ENCODE data around the gene RNF144A. TPM values are rescaled to one million over a fixed set of nuclear protein-coding genes. Genes with fewer than 3 reads are reported as not detected.
A peak's percentile ranks its signal among the peaks of the same experiment; 100 is the strongest.

The RNF144A gene
- total and polyA plus RNA-seq, 10 donors, result 3.8 to 86.6 (median 50.9) TPM

DNA sequence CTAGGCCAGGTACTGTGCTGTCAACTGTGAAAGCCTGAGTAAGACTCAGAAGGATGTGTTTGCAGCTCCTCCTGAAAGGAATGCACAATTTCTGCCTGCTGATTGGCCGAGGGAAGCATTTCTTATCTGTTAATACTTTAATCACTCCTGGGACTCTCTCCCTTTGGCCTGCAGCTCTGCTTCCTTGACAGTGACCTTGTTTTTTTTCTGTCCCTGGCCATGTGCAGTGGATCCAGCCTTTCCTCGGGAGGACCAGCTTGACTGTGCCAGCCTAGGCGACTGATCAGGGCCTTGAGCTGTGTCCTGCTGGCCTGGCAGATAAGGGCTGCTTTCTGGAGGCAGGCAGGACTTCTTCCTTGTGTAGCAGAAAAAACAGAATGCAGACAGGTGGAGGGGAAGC is 10.0 kb downstream of the RNF144A start:
- Histone ChIP-seq H3K27me3 (replicated peaks in 1 of 7) (no peaks in the 10 kb centered on the region), H3K36me3 (peaks cover 0 to 15% (median 3%) of the 10 kb centered on the region in 6 donors), H3K27ac (peak overlapping the region in 7 of 8 donors; percentile 15 to 94 (median 75)), H3K4me3 (peak overlapping the region in 2 of 8 donors; percentile 16 to 39), H3K9me3 (peaks cover 0 to 5% (median 0%) of the 10 kb centered on the region in 8 donors), H3K4me1 (peaks cover 32 to 100% (median 84%) of the 10 kb centered on the region in 6 donors)
- DNase-seq, result no peak
- TF ChIP-seq, protein P1, sequence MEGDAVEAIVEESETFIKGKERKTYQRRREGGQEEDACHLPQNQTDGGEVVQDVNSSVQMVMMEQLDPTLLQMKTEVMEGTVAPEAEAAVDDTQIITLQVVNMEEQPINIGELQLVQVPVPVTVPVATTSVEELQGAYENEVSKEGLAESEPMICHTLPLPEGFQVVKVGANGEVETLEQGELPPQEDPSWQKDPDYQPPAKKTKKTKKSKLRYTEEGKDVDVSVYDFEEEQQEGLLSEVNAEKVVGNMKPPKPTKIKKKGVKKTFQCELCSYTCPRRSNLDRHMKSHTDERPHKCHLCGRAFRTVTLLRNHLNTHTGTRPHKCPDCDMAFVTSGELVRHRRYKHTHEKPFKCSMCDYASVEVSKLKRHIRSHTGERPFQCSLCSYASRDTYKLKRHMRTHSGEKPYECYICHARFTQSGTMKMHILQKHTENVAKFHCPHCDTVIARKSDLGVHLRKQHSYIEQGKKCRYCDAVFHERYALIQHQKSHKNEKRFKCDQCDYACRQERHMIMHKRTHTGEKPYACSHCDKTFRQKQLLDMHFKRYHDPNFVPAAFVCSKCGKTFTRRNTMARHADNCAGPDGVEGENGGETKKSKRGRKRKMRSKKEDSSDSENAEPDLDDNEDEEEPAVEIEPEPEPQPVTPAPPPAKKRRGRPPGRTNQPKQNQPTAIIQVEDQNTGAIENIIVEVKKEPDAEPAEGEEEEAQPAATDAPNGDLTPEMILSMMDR (IDR thresholded peaks at IDR 0.05 in 8 of 11, conservative IDR thresholded peaks at IDR 0.05 in 3 of 11), result no peak
- TF ChIP-seq POLR2AphosphoS5 (IDR thresholded peaks at IDR 0.05) (peak in 2 of 3 donors; percentile 79 to 86), POLR2A (IDR thresholded peaks at IDR 0.05) (no peak)
- 46 to 67% (median 59%) methylated on average over 3 of the region's 3 CpGs for WGBS, 5 donors
- intact Hi-C loops (cut with DNase I; ENCODE audit: low total_unique reads), result no loop called here

DNA sequence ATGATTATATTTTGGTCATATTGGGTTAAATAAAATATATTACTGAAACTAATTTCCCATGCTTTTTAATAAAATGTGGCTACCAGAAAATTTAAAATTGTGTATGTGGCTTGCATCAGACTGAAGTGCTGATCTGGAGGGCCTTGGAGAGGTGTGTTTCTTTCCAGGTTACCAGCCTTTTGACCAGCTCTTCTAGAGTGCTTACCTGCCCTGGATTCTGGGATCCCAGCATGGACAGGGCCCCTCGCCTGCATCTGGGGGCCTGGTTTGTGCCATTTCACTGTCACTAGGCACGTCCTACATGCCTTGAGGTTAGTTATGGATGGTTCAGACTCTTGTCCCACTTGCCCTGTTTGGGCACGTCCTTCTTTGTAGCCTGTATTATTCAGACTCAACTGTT is 10.5 kb downstream of the RNF144A start:
- intact Hi-C loops (cut with DNase I; ENCODE audit: low total_unique reads), result no loop called here
- TF ChIP-seq, protein P1 (IDR thresholded peaks at IDR 0.05 in 8 of 11, conservative IDR thresholded peaks at IDR 0.05 in 3 of 11), result no peak
- TF ChIP-seq POLR2A (IDR thresholded peaks at IDR 0.05), result no peak
- no peak for TF ChIP-seq POLR2AphosphoS5 (IDR thresholded peaks at IDR 0.05)
- WGBS, 5 donors, result 87 to 97% (median 92%) methylated on average over 3 of the region's 3 CpGs
- Histone ChIP-seq H3K36me3 (peaks cover 0 to 15% (median 3%) of the 10 kb centered on the region in 6 donors), H3K27ac (peak overlapping the region in 7 of 8 donors; percentile 15 to 94 (median 75)), H3K4me3 (no peak overlapping the region), H3K4me1 (peaks cover 32 to 94% (median 81%) of the 10 kb centered on the region in 6 donors), H3K27me3 (replicated peaks in 1 of 7) (no peaks in the 10 kb centered on the region), H3K9me3 (peaks cover 0 to 6% (median 0%) of the 10 kb centered on the region in 8 donors)
- DNase-seq, result no peak

DNA sequence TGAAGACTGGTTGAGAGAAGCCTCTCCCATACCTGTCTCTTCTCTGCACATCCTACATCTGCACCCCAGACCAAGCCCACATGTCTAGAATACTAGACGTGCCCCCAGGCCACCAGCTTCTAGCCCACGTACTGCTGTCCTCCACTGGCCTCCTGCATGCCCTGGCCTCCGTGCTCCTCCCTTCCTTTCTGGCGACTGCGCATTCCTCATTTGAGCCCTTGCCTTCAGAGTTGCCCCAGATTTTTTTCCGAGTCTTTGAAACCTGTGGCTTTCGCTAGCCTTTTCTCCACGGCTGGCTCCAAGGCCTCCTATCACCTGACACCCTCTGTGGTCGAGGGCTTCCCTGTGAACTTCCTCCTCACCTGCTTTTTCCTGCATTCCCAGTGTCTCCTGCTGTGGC is 11.2 kb downstream of the RNF144A start:
- DNase-seq, result no peak
- H3K27ac ChIP-seq, result peak overlapping the region; percentile 16 to 94 (median 73)
- intact Hi-C loops (cut with DNase I; ENCODE audit: low total_unique reads), result no loop called here
- 65 to 71% (median 69%) methylated on average over 9 of the region's 9 CpGs for WGBS, 5 donors
- H3K4me1 ChIP-seq, result peaks cover 32 to 92% (median 75%) of the 10 kb centered on the region in 6 donors
- TF ChIP-seq POLR2AphosphoS5 (IDR thresholded peaks at IDR 0.05) (no peak), POLR2A (IDR thresholded peaks at IDR 0.05) (no peak)
- TF ChIP-seq, protein P1 (IDR thresholded peaks at IDR 0.05 in 8 of 11, conservative IDR thresholded peaks at IDR 0.05 in 3 of 11), result no peak
- peaks cover 0 to 6% (median 0%) of the 10 kb centered on the region in 8 donors for H3K9me3 ChIP-seq
- no peak overlapping the region for H3K4me3 ChIP-seq
- no peaks in the 10 kb centered on the region for H3K27me3 ChIP-seq (replicated peaks in 1 of 7)
- H3K36me3 ChIP-seq, result peaks cover 0 to 15% (median 3%) of the 10 kb centered on the region in 6 donors

GRCh38 chr2:6929196-6929819 is 12.1 kb downstream of the RNF144A start:
- WGBS, 5 donors, result 48 to 58% (median 54%) methylated on average over 6 of the region's 6 CpGs
- H3K9me3 ChIP-seq, result peaks cover 0 to 6% (median 0%) of the 10 kb centered on the region in 8 donors
- H3K4me1 ChIP-seq, result peaks cover 34 to 92% (median 71%) of the 10 kb centered on the region in 6 donors
- peaks cover 0 to 15% (median 3%) of the 10 kb centered on the region in 6 donors for H3K36me3 ChIP-seq
- peak overlapping the region in 7 of 8 donors; percentile 29 to 94 (median 75) for H3K27ac ChIP-seq
- H3K27me3 ChIP-seq (replicated peaks in 1 of 7), result no peaks in the 10 kb centered on the region
- no peak for DNase-seq
- H3K4me3 ChIP-seq, result no peak overlapping the region
- intact Hi-C loops (cut with DNase I; ENCODE audit: low total_unique reads), result no loop called here
- TF ChIP-seq POLR2AphosphoS5 (IDR thresholded peaks at IDR 0.05) (no peak), POLR2A (IDR thresholded peaks at IDR 0.05) (no peak)
- TF ChIP-seq, protein P1 (IDR thresholded peaks at IDR 0.05 in 8 of 11, conservative IDR thresholded peaks at IDR 0.05 in 3 of 11), result no peak
